ENCODE data around the gene TDRD10. TPM values are rescaled to one million over a fixed set of nuclear protein-coding genes. Genes with fewer than 3 reads are reported as not detected.

The TDRD10 gene, protein sequence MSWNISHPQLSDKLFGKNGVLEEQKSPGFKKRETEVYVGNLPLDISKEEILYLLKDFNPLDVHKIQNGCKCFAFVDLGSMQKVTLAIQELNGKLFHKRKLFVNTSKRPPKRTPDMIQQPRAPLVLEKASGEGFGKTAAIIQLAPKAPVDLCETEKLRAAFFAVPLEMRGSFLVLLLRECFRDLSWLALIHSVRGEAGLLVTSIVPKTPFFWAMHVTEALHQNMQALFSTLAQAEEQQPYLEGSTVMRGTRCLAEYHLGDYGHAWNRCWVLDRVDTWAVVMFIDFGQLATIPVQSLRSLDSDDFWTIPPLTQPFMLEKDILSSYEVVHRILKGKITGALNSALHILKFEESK
- polyA plus RNA-seq (2012; ENCODE audit: low read depth, missing spikeins): 0.17 TPM

DNA sequence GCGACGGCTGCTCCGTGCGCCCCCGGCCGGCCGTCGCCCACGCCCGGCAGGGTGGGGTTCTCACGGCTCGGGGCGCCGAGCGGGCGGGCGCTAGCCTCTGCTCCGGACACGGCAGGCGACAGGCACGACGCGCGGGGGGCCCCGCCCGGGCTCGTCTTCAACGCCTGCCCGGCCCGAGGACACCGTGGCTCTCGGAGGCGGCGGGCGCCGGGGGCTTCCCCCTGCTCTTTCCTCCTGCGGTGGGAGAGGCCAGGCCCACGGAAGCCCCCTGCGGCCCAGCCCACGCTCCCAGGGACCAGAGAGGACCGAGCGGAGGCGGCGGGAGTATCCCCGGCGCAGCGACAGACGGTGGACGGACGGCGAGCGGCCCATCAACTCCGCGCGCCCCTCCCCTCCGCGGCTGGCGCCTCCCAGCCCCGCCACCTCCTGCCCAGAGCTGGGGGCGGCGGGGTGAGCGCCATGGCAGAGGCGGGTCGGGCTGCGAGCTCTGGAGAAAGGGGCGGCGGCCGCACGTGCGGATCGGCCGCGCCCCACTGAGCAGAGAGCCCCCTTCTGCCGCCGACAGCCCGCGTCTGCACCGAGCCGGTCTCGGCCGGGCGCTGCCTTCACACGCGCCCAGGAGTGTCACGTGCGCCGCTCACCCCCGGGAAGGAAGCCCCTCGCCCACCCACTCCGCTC is at the start of gene TDRD10, which contains the start of gene SHE:
TSS of gene TDRD10 (plus strand) at position 154 of the 678 bp plus-strand sequence. CDS start 4,685 bp downstream, outside the sequence.
TSS of gene SHE (minus strand) at position 347 of the 678 bp plus-strand sequence. CDS start 386 bp downstream, outside the sequence.
- DNase-seq (ENCODE audit: insufficient read length, low spot score): no peak
- TF ChIP-seq POU2F2 (IDR thresholded peaks at IDR 0.05; ENCODE audit: low read depth, low read length) (no peak), POLR2AphosphoS5 (IDR thresholded peaks at IDR 0.05; ENCODE audit: low read depth, low read length) (no peak), SPI1 (IDR thresholded peaks at IDR 0.05; ENCODE audit: low read depth, low read length) (no peak), POLR2A (IDR thresholded peaks at IDR 0.05; ENCODE audit: low read depth, low read length) (no peak), TAF1 (IDR thresholded peaks at IDR 0.05; ENCODE audit: low read depth, low read length) (no peak), PAX5 (IDR thresholded peaks at IDR 0.05; ENCODE audit: insufficient read depth, low read length, severe bottlenecking) (no peak)
- FAIRE-seq: no peak

GRCh38 chr1:154453161-154453560 is 48.9 kb upstream of the TDRD10 start:
- DNase-seq (ENCODE audit: insufficient read length, low spot score) (no peak), FAIRE-seq (no peak)
- TF ChIP-seq TAF1 (IDR thresholded peaks at IDR 0.05; ENCODE audit: low read depth, low read length) (no peak), SPI1 (IDR thresholded peaks at IDR 0.05; ENCODE audit: low read depth, low read length) (no peak), PAX5 (IDR thresholded peaks at IDR 0.05; ENCODE audit: insufficient read depth, low read length, severe bottlenecking) (no peak), POLR2A (IDR thresholded peaks at IDR 0.05; ENCODE audit: low read depth, low read length) (no peak), POLR2AphosphoS5 (IDR thresholded peaks at IDR 0.05; ENCODE audit: low read depth, low read length) (no peak)

DNA sequence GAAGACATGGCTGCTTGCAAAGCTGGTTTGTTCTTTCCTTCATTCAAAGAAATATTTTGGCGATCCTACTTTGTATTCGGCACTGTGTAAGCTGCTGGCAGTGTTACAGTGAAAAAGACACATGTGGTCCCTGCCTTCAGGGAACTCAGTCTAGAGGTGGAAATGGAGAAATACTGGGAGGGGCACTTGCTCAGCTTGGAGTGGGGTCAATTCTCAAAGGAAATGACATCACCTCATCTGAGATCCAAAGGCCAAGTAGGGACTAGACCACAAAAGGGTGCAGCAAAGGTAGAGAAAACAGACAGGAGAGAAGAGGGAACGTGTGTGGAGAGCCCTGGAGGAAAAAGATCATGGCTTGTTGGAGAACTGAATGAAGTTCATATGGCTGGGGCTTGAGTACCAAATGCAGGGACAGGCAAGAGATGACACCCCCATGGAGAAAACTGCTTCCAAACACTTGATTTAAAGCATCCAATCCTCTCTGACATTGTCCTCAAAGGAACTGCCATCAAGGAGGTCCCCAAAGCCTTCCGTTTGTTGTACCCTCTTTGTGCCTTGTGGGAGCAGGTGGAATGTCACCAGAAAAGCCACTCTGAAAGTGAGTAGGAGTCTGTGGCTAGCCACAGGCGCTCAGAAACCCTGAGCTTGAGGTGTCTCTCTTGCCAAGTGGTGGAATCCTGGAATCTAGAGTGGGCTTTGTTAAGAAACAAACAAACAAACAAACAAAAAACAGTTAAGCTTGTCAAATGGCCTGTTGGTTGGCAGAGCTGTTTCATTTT is 48.3 kb upstream of the TDRD10 start:
- no peak for FAIRE-seq
- TF ChIP-seq SPI1 (IDR thresholded peaks at IDR 0.05; ENCODE audit: low read depth, low read length): no peak
- TF ChIP-seq PAX5 (IDR thresholded peaks at IDR 0.05; ENCODE audit: insufficient read depth, low read length, severe bottlenecking): no peak
- no peak for TF ChIP-seq TAF1 (IDR thresholded peaks at IDR 0.05; ENCODE audit: low read depth, low read length)
- TF ChIP-seq POU2F2 (IDR thresholded peaks at IDR 0.05; ENCODE audit: low read depth, low read length): no peak
- TF ChIP-seq POLR2AphosphoS5 (IDR thresholded peaks at IDR 0.05; ENCODE audit: low read depth, low read length): no peak
- no peak for TF ChIP-seq POLR2A (IDR thresholded peaks at IDR 0.05; ENCODE audit: low read depth, low read length)
- DNase-seq (ENCODE audit: insufficient read length, low spot score): no peak

DNA sequence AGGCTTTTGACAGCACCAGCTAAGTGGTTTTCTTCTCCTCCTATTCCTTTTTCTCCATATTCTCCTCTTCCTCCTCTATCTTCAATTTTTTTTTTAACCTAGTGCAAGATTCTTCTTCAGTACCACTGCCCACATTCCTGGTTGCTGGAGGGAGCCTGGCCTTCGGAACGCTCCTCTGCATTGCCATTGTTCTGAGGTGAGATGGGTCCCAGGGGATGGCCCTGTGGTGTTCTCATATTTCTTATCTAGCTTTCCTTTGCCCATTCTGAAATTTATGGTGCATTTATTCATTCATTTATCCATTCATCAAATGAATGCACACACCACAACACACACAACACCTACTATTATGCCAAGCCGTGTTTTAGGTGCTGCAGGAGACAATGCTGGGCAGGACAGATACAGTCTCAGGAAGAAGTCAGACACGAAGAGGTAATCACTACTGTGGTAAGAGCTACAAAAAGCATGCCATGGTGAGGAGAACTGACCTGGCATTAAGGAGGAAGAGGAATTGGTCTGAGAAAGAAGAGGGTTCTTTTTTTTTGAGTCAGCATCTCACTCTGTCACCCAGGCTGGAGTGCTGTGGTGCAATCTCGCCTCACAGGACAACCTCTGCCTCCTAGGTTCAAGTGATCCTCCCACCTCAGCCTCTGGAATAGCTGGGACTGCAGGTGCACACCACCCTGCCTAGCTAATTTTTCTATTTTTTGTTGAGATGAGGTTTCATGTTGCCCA is 47.5 kb upstream of the TDRD10 start:
- FAIRE-seq (no peak), DNase-seq (ENCODE audit: insufficient read length, low spot score) (no peak)
- no peak for TF ChIP-seq PAX5 (IDR thresholded peaks at IDR 0.05; ENCODE audit: insufficient read depth, low read length, severe bottlenecking)
- no peak for TF ChIP-seq POU2F2 (IDR thresholded peaks at IDR 0.05; ENCODE audit: low read depth, low read length)
- TF ChIP-seq POLR2AphosphoS5 (IDR thresholded peaks at IDR 0.05; ENCODE audit: low read depth, low read length): no peak
- no peak for TF ChIP-seq SPI1 (IDR thresholded peaks at IDR 0.05; ENCODE audit: low read depth, low read length)
- TF ChIP-seq POLR2A (IDR thresholded peaks at IDR 0.05; ENCODE audit: low read depth, low read length): no peak
- TF ChIP-seq TAF1 (IDR thresholded peaks at IDR 0.05; ENCODE audit: low read depth, low read length): no peak

- no peak for FAIRE-seq
- TF ChIP-seq SPI1 (IDR thresholded peaks at IDR 0.05; ENCODE audit: low read depth, low read length): no peak
- no peak for TF ChIP-seq POLR2AphosphoS5 (IDR thresholded peaks at IDR 0.05; ENCODE audit: low read depth, low read length)
- no peak for TF ChIP-seq PAX5 (IDR thresholded peaks at IDR 0.05; ENCODE audit: insufficient read depth, low read length, severe bottlenecking)
- TF ChIP-seq TAF1 (IDR thresholded peaks at IDR 0.05; ENCODE audit: low read depth, low read length): no peak
- no peak for TF ChIP-seq POLR2A (IDR thresholded peaks at IDR 0.05; ENCODE audit: low read depth, low read length)
- no peak for TF ChIP-seq POU2F2 (IDR thresholded peaks at IDR 0.05; ENCODE audit: low read depth, low read length)
- no peak for DNase-seq (ENCODE audit: insufficient read length, low spot score)
Observed at GRCh38 chr1:154456631-154457030, 45.4 kb upstream of the TDRD10 start.

DNA sequence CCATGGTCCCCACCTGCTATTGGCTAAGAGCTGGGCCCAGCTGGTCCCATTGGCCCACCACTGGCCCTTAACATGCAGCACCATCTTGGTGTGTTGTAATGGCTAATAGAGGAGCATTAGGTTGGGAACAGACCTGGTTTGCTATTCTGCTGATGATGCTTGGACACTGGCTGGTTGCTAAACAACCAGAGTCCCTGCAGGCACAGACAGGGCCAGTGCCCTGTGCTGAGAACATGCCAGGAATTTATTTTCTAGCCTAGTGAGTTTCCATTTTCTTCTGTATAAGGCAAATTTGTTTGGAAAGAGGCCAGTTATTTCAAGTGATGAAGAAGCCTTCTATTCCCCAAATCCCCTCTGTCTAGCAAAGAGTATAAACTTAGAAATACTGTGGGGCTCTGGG is 42.9 kb upstream of the TDRD10 start:
- FAIRE-seq (no peak), DNase-seq (ENCODE audit: insufficient read length, low spot score) (no peak)
- no peak for TF ChIP-seq SPI1 (IDR thresholded peaks at IDR 0.05; ENCODE audit: low read depth, low read length)
- TF ChIP-seq POLR2A (IDR thresholded peaks at IDR 0.05; ENCODE audit: low read depth, low read length): no peak
- TF ChIP-seq TAF1 (IDR thresholded peaks at IDR 0.05; ENCODE audit: low read depth, low read length): no peak
- no peak for TF ChIP-seq POU2F2 (IDR thresholded peaks at IDR 0.05; ENCODE audit: low read depth, low read length)
- TF ChIP-seq POLR2AphosphoS5 (IDR thresholded peaks at IDR 0.05; ENCODE audit: low read depth, low read length): no peak
- TF ChIP-seq PAX5 (IDR thresholded peaks at IDR 0.05; ENCODE audit: insufficient read depth, low read length, severe bottlenecking): no peak

- DNase-seq (ENCODE audit: insufficient read length, low spot score) (no peak), FAIRE-seq (no peak)
- TF ChIP-seq POLR2AphosphoS5 (IDR thresholded peaks at IDR 0.05; ENCODE audit: low read depth, low read length) (no peak), SPI1 (IDR thresholded peaks at IDR 0.05; ENCODE audit: low read depth, low read length) (no peak), POU2F2 (IDR thresholded peaks at IDR 0.05; ENCODE audit: low read depth, low read length) (no peak), POLR2A (IDR thresholded peaks at IDR 0.05; ENCODE audit: low read depth, low read length) (no peak), PAX5 (IDR thresholded peaks at IDR 0.05; ENCODE audit: insufficient read depth, low read length, severe bottlenecking) (no peak), TAF1 (IDR thresholded peaks at IDR 0.05; ENCODE audit: low read depth, low read length) (no peak)
Observed at GRCh38 chr1:154460695-154461260, 41.2 kb upstream of the TDRD10 start.

DNA sequence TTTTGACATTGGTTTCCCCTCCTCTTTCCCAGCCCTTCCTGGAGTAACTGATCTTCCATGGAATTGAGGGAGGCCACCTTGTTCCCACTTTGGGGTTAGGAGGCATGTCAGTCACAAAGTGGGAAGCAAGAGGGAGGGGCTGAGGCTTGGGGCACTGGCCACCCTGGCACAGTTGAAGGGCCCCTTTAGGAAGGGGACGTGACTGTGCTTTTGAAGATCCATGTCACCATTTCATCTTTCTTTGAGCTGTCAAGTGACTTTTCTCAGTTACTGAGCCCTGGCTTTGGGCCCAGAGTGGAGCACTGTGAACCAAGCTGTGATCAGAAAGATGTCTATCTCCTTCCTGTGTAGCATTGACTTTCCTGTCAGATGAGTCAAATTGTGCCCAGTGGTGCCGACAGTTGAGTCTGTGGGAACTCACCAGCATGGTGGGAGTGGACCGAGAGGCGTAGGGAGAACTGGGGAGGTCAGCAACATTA is 38.5 kb upstream of the TDRD10 start:
- no peak for DNase-seq (ENCODE audit: insufficient read length, low spot score)
- peak; percentile 64 for FAIRE-seq
- TF ChIP-seq PAX5 (IDR thresholded peaks at IDR 0.05; ENCODE audit: insufficient read depth, low read length, severe bottlenecking) (no peak), SPI1 (IDR thresholded peaks at IDR 0.05; ENCODE audit: low read depth, low read length) (no peak), POU2F2 (IDR thresholded peaks at IDR 0.05; ENCODE audit: low read depth, low read length) (no peak), POLR2AphosphoS5 (IDR thresholded peaks at IDR 0.05; ENCODE audit: low read depth, low read length) (no peak), TAF1 (IDR thresholded peaks at IDR 0.05; ENCODE audit: low read depth, low read length) (no peak), POLR2A (IDR thresholded peaks at IDR 0.05; ENCODE audit: low read depth, low read length) (no peak)
